ENCODE data around the gene PPP1R8.

GRCh38 chr1:27889506-27889905, 58.9 kb downstream of the PPP1R8 start:
- TF ChIP-seq CTCF (IDR thresholded peaks at IDR 0.05) (no peak), EP300 (IDR thresholded peaks at IDR 0.05) (no peak), POLR2A (IDR thresholded peaks at IDR 0.05) (no peak), POLR2AphosphoS5 (IDR thresholded peaks at IDR 0.05) (no peak)

Measured in stomach (tissue), 4 donors.